Esophagus (tissue), 2 donors: ENCODE results near the gene SIGLEC15. TPM values are rescaled to one million over a fixed set of nuclear protein-coding genes. Genes with fewer than 3 reads are reported as not detected.
"Not testable (repeated sequence)": the region's sequence is repeated elsewhere in the genome, so short reads cannot be mapped to it uniquely, and the experiment has no call there.

Source experiments
- H3K27ac ChIP-seq, 2 donors: one replicate each; pipeline ENCODE4 v1.5.1; 2013; ENCODE audit warnings: low read depth in 2 of 2, mild to moderate bottlenecking in 2 of 2, inconsistent platforms in 1 of 2, low read length in 1 of 2, moderate library complexity in 1 of 2
- H3K27me3 ChIP-seq, 2 donors: one replicate each; pipeline ENCODE4 v1.6.1; 2013; ENCODE audit warnings: low read length in 2 of 2, control low read depth in 1 of 2, mild to moderate bottlenecking in 1 of 2; ENCODE audit not compliant: insufficient read depth in 2 of 2, control insufficient read depth in 1 of 2
- H3K36me3 ChIP-seq, 2 donors: one replicate each; pipeline ENCODE4 v1.6.1; 2013; ENCODE audit warnings: low read length in 1 of 2; ENCODE audit not compliant: control insufficient read depth in 2 of 2, insufficient read depth in 2 of 2
- H3K4me1 ChIP-seq, 2 donors: one replicate each; pipeline ENCODE4 v1.6.1; 2013; ENCODE audit warnings: low read length in 1 of 2; ENCODE audit not compliant: control insufficient read depth in 2 of 2, insufficient read depth in 2 of 2
- H3K4me3 ChIP-seq, 2 donors: one replicate each; pipeline ENCODE4 v1.5.1; 2013; ENCODE audit warnings: low read length in 2 of 2, mild to moderate bottlenecking in 2 of 2, low read depth in 1 of 2, moderate library complexity in 1 of 2
- H3K9me3 ChIP-seq, 2 donors: one replicate each; pipeline ENCODE4 v1.6.1; 2013; ENCODE audit warnings: mild to moderate bottlenecking in 2 of 2, low read depth in 1 of 2, low read length in 1 of 2, moderate library complexity in 1 of 2; ENCODE audit not compliant: control insufficient read depth in 2 of 2, insufficient read depth in 1 of 2
- WGBS, 2 donors: extraction: QIAGEN DNeasy Blood & Tissue Kit; methylation state at CpG; one replicate each; pipeline ENCODE4 v1.1.7; 2013; 5-methylcytosine and 5-hydroxymethylcytosine counted together
- polyA plus RNA-seq, 2 donors: library from polyadenylated mRNA; stranded (reverse); fragments of 200-250 nt; gene quantifications; one replicate each; pipeline ENCODE4 v1.2.3, GENCODE V29; 2013
- donor health status: healthy with polysubstance abuse.
- donor health status: Bipolar disorder and iron deficiency.

Gene SIGLEC15
- polyA plus RNA-seq, 2 donors, result 0.02 TPM; not detected in 1

DNA sequence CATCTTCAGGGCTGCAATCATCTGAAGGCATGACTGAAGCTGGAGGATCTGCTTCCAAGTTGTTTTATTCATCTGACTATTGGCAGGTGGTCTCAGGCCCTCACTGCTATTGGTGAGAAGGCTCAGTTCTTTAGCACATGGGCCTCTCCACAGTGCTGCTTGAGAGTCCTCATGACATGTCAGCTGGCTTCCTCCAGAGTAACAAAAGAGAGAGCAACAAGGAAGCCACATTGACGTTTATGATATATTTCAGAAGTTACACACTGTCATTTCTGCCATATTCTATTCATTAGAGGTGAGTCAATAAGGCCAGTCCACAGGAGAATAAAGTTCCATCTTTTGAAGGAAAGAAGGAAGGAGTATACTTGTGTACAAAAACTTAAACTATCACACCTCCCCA, 7.9 kb upstream of the SIGLEC15 start:
- WGBS, 2 donors, result 63 to 67% methylated on average over 1 of the region's 1 CpG

DNA sequence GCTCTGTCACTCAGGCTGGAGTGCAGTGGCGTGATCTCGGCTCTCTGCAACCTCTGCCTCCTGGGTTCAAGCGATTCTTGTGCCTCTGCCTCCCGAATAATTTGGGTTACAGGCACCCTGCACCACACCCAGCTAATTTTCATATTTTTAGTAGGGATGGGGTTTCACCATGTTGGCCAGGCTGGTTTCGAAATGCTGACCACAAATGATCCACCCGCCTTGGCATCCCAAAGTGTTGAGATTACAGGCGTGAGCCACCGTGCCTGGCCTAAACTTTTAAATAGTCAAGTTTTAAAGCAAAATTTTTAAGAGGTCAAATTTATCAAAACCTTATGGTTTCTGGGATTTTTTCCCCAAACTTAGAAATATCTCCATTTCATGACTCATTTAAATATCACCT, 6.7 kb upstream of the SIGLEC15 start:
- not testable (repeated sequence) for H3K4me3 ChIP-seq, H3K27ac ChIP-seq, H3K9me3 ChIP-seq, H3K27me3 ChIP-seq, H3K36me3 ChIP-seq, H3K4me1 ChIP-seq
- WGBS, 2 donors, result 86 to 88% methylated on average over 8 of the region's 8 CpGs

More for the DNA sequence above, 7.9 kb upstream of the SIGLEC15 start:
- no peak overlapping the region for H3K4me3 ChIP-seq
- H3K4me1 ChIP-seq, result no peaks in the 10 kb centered on the region
- no peak overlapping the region for H3K27ac ChIP-seq
- H3K9me3 ChIP-seq, result peaks cover 0 to 3% of the 10 kb centered on the region in 2 donors
- peaks cover 2 to 7% of the 10 kb centered on the region in 2 donors for H3K27me3 ChIP-seq
- H3K36me3 ChIP-seq, result no peaks in the 10 kb centered on the region

DNA sequence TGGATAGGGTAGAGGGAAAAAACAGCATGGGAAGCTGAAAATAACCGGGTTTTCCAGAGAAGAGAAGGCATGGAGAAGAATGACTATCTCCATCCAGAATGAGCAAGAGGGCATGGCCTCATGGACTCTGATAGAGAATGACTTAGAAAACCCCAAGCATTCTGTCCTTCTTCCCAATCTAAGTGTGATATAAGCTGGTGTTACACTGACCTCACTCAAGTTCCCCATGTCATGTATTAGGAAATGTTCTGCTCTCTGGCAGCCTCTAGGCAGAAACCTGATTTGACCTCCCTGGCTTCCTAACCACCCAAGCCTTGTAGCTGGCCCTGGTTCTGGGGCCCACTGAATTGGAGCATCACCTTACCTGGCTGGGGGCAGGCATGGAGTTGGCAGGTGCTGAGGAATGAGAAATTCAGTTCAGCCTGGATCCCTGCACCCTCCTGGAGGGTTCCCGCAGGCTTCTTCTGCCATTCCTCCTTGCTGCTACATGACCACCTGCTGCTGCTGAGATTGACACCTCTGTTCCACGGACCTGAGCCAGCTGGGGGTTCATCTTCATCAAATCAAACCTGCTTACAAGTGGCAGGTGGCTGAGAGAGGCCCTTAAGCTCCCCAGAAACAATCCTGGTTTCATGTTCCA, 5.2 kb upstream of the SIGLEC15 start:
- WGBS, 2 donors, result 67 to 72% methylated on average over 3 of the region's 3 CpGs
- Histone ChIP-seq H3K9me3 (peaks cover 0 to 3% of the 10 kb centered on the region in 2 donors), H3K27me3 (peaks cover 2 to 7% of the 10 kb centered on the region in 2 donors)

DNA sequence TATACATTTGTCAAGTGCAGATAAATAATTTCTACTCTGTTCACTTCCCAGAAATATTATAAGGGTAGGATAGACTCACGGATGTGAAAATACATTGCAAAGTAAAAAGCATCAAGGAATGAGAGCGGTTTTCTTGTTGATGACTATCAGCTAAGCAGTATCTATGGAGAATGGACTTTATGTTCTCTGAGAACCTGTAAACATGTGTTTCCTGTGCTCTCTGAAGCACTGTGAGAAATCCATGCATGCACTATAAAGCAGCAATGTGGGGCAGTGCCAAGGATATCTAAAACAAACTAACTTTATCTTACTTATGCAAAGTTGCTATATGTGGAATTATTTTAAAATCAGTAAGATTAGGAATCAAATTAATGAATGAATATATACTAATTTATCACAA, 4.4 kb upstream of the SIGLEC15 start:
- Histone ChIP-seq H3K27me3 (peaks cover 2 to 7% of the 10 kb centered on the region in 2 donors), H3K36me3 (no peaks in the 10 kb centered on the region), H3K9me3 (peaks cover 0 to 3% of the 10 kb centered on the region in 2 donors), H3K27ac (no peak overlapping the region), H3K4me1 (peaks cover 0 to 2% of the 10 kb centered on the region in 2 donors), H3K4me3 (no peak overlapping the region)
- WGBS, 2 donors, result 80 to 90% methylated on average over 2 of the region's 2 CpGs

More for the DNA sequence above, 5.2 kb upstream of the SIGLEC15 start:
- Histone ChIP-seq H3K36me3 (no peaks in the 10 kb centered on the region), H3K27ac (no peak overlapping the region), H3K4me3 (no peak overlapping the region), H3K4me1 (no peaks in the 10 kb centered on the region)

DNA sequence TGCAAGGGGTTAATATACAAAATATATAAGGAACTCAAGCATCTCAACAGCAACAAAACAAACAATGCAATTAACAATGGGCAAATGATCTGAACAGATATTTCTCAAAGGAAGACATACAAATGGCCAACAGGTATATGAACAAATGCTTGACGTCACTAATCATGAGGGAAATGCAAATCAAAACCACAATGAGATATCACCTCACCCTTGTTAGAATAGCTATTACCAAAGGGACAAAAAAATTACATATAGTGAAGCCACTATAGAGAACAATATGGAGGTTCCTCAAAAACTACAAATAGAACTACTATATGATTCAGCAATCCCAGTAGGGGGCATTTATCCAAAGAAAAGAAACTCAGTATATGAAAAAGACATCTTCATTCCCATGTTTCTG, 3.8 kb upstream of the SIGLEC15 start:
- Histone ChIP-seq H3K27ac (no peak overlapping the region), H3K36me3 (no peaks in the 10 kb centered on the region), H3K4me3 (no peak overlapping the region), H3K4me1 (peaks cover 0 to 2% of the 10 kb centered on the region in 2 donors), H3K27me3 (peaks cover 2 to 7% of the 10 kb centered on the region in 2 donors), H3K9me3 (peaks cover 0 to 3% of the 10 kb centered on the region in 2 donors)
- 68 to 79% methylated on average over 1 of the region's 1 CpG for WGBS, 2 donors

DNA sequence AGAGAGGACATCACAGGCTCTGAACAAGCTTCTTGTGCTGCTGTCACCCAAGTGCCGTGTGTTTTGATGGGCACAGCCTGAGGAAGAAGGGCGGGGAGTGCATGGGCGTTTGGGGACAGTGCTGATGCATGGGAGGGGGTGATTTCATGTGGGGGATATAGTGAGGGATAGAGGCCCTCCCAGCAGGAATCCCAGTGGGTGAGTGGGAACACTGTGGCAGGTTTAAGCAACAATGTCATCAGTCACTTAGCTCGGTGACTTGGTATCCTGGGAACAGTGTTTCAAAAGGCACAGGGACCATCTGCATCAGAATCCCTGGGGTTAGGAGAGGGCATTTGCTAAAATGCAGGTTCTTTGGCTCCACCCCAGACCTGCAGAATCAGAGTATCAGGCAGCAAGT, 609 bp downstream of the SIGLEC15 start:
- 75 to 81% methylated on average over 4 of the region's 4 CpGs for WGBS, 2 donors
- Histone ChIP-seq H3K4me1 (peaks cover 2 to 8% of the 10 kb centered on the region in 2 donors), H3K9me3 (no peaks in the 10 kb centered on the region), H3K4me3 (no peak overlapping the region), H3K36me3 (no peaks in the 10 kb centered on the region), H3K27me3 (peaks cover 2% of the 10 kb centered on the region in 2 donors), H3K27ac (no peak overlapping the region)

DNA sequence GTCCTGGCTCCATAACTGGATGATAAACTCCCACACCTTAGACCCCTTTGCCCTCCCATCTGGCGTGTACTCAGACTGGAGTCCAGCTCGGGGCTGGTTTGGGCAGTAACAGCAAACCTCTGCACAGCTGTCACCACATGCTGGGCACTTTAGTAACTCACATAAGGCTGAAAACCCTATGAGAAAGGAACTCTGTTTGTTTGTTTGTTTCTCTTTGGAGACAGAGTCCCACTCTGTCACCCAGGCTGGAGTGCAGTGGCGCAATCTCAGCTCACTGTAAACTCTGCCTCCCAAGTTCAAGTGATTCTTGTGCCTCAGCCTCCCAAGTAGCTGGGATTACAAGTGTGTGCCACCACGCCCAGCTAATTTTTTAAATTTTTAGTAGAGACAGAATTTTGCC, 1.2 kb downstream of the SIGLEC15 start:
- not testable (repeated sequence) for H3K36me3 ChIP-seq, H3K27ac ChIP-seq, H3K27me3 ChIP-seq, H3K4me1 ChIP-seq, H3K9me3 ChIP-seq, H3K4me3 ChIP-seq
- 91 to 92% methylated on average over 4 of the region's 4 CpGs for WGBS, 2 donors

DNA sequence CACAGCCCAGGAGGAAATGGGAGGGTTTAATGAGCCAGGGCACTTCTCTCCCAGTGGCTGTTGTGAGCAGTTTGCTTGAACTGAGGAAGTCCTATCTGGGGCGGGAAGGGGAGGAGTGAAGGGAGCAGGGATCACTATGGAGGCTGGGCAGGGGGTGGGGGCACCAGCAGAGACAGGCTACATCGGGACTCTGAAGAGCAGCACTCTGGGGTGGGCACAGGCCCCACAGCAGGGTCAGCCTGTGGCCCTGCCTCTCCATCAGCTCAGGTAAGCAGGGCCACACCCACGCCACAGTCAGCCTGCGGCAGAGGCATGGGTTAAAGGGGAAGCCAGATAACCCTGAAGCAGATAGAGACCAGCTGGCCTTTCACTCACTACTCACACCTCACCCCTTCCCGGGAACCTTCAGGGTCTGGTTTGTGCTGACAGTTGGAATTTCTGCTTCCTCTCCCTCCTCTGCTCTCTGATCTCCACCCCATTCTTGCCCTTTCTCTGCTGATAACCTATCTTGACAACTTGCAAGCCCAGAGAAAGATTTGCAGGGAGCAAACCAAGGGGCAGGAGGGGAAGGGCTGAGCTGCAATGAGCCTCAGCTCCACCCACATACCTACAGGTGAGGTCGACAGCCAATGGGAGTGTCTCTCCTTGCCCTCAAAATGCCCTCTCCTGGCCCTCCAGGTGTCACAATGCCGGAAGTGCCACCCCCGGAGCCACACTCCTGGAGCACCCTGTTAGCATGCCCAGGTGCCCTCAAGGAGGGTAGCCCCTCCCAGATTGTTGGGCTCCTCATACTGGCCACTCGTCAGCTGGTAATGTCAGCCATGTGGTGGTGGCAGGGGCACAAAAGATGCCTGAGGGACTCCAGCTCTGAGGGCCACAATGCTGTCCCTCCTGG, 3.7 kb downstream of the SIGLEC15 start:
- Histone ChIP-seq H3K27me3 (peaks cover 6 to 13% of the 10 kb centered on the region in 2 donors), H3K9me3 (peaks cover 0 to 2% of the 10 kb centered on the region in 2 donors), H3K27ac (no peak overlapping the region), H3K36me3 (no peaks in the 10 kb centered on the region), H3K4me3 (no peak overlapping the region), H3K4me1 (peaks cover 2 to 8% of the 10 kb centered on the region in 2 donors)
- WGBS, 2 donors, result 43 to 48% methylated on average over 9 of the region's 9 CpGs

DNA sequence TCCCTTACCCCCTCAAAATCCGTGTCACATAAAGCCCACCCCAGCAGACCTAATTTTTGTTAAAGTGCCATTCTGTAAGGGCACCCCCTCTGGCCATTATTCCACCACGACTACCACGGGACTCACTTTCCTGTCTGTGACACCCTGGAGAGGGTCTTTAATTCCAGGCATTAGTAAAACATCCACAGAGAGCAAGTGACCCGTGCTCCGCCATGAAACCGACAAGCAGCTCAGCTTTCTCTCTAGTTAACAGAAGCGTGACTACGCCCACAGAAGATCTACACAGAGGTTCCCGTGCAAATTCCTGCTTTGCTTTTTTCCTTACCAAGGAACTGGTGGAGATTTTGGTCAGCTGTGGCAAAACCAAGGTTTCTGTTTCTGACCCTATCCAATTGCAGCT, 4.4 kb downstream of the SIGLEC15 start:
- no peak overlapping the region for H3K27ac ChIP-seq
- H3K27me3 ChIP-seq, result peaks cover 7 to 17% of the 10 kb centered on the region in 2 donors
- no peaks in the 10 kb centered on the region for H3K36me3 ChIP-seq
- whole genome bisulfite sequencing, 2 donors, result 57 to 65% methylated on average over 9 of the region's 9 CpGs
- no peak overlapping the region for H3K4me3 ChIP-seq
- H3K4me1 ChIP-seq, result peaks cover 2 to 8% of the 10 kb centered on the region in 2 donors
- H3K9me3 ChIP-seq, result peaks cover 0 to 2% of the 10 kb centered on the region in 2 donors
